DMS153 treated with DMSO at 0.1 percent for 48 hours (cell line): ENCODE measurements around the gene RTTN.
"Not testable (repeated sequence)": the region's sequence is repeated elsewhere in the genome, so short reads cannot be mapped to it uniquely, and the experiment has no call there.

ENCODE experiments used
- DNase-seq: peaks from one replicate; lab custom pipeline; 2025; ENCODE audit not compliant: unreplicated experiment; lab: John Stamatoyannopoulos, UW

The RTTN gene

GRCh38 chr18:69982417-69982816, 223.1 kb downstream of the RTTN start:
- no peak for DNase-seq

GRCh38 chr18:69981948-69982347, 223.5 kb downstream of the RTTN start:
- DNase-seq = no peak

- DNase-seq = no peak
These were observed 224.3 kb downstream of the RTTN start for GRCh38 chr18:69980982-69981804.

- DNase-seq = no peak
These were observed 225.0 kb downstream of the RTTN start for GRCh38 chr18:69980509-69980908.

- DNase-seq = no peak
These were observed 226.5 kb downstream of the RTTN start for GRCh38 chr18:69978732-69979715.

- DNase-seq = not testable (repeated sequence)
These were observed 230.2 kb downstream of the RTTN start for GRCh38 chr18:69975294-69975693.

- DNase-seq = no peak
These were observed 231.1 kb downstream of the RTTN start for GRCh38 chr18:69974365-69974764.

GRCh38 chr18:69969491-69969890, 236.0 kb downstream of the RTTN start:
- DNase-seq = no peak

- no peak for DNase-seq
These were observed 237.4 kb downstream of the RTTN start for GRCh38 chr18:69968039-69968438.

- DNase-seq = no peak
These were observed 242.3 kb downstream of the RTTN start for GRCh38 chr18:69963196-69963595.

- no peak for DNase-seq
These were observed 243.8 kb downstream of the RTTN start for GRCh38 chr18:69961718-69962117.

- no peak for DNase-seq
These were observed 247.1 kb downstream of the RTTN start for GRCh38 chr18:69958422-69958821.

- no peak for DNase-seq
These were observed 247.7 kb downstream of the RTTN start for GRCh38 chr18:69957747-69958146.

GRCh38 chr18:69956665-69957620, 248.5 kb downstream of the RTTN start:
- DNase-seq = no peak

- no peak for DNase-seq
These were observed 249.4 kb downstream of the RTTN start for GRCh38 chr18:69956057-69956456.

- no peak for DNase-seq
These were observed 250.6 kb downstream of the RTTN start for GRCh38 chr18:69954719-69955480.

GRCh38 chr18:69953191-69953590, 252.3 kb downstream of the RTTN start:
- DNase-seq = no peak
